Lower leg skin (tissue), 4 donors: Measurements from ENCODE around the gene PDLIM3. TPM values are rescaled to one million over a fixed set of nuclear protein-coding genes. Genes with fewer than 3 reads are reported as not detected.

Experiments
- DNase-seq, 2 donors: peaks; one replicate each; pipeline ENCODE4 v3.0.0-alpha.2; 2019; ENCODE audit warnings: low spot score in 2 of 2
- H3K4me3 ChIP-seq: fragments of 200-600 bp; sonication (generic); 2 replicates; pipeline ENCODE4 v1.5.1; 2017; ENCODE audit warnings: mild to moderate bottlenecking, low read depth; ENCODE audit not compliant: poor library complexity, severe bottlenecking
- POLR2A ChIP-seq, 2 donors: fragments of 450-650 bp; IDR thresholded peaks; one replicate each; pipeline ENCODE4 v1.6.1; 2016 to 2017; ENCODE audit warnings: antibody characterized with exemption in 2 of 2, mild to moderate bottlenecking in 1 of 2, moderate library complexity in 1 of 2
- WGBS, 2 donors: methylation state at CpG; one replicate each; pipeline ENCODE4 v1.1.5; 2018; 5-methylcytosine and 5-hydroxymethylcytosine counted together
- intact Hi-C: fragments of 100-400 bp; cut with DNase I; formaldehyde crosslinking; loops from one replicate; pipeline ENCODE4 v1.15.0; 2023; ENCODE audit warnings: low total_unique reads
- total RNA-seq, 4 donors: library from RNA; depleted of rRNA; stranded (reverse); fragments of >200 nt; gene quantifications; one replicate each; pipeline ENCODE4 v1.1.0, GENCODE V29; 2016
- TF ChIP-seq, protein P1 (sequence below), 3 donors: fragments of 450-650 bp; IDR thresholded peaks; one replicate each; pipeline ENCODE4 v1.5.1; 2016; ENCODE audit warnings: antibody characterized with exemption in 3 of 3, mild to moderate bottlenecking in 3 of 3, moderate library complexity in 2 of 3

Gene PDLIM3
- total RNA-seq, 4 donors from 2014 or later, result 10.7 to 25.2 (median 21.2) TPM

GRCh38 chr4:185576962-185577950 lies 41.9 kb upstream of the PDLIM3 start:
- 86 to 89% methylated on average over 8 of the region's 8 CpGs for WGBS, 2 donors
- no peak for DNase-seq
- H3K4me3 ChIP-seq, result no peak overlapping the region
- TF ChIP-seq POLR2A (IDR thresholded peaks at IDR 0.05), result no peak
- TF ChIP-seq, protein P1, sequence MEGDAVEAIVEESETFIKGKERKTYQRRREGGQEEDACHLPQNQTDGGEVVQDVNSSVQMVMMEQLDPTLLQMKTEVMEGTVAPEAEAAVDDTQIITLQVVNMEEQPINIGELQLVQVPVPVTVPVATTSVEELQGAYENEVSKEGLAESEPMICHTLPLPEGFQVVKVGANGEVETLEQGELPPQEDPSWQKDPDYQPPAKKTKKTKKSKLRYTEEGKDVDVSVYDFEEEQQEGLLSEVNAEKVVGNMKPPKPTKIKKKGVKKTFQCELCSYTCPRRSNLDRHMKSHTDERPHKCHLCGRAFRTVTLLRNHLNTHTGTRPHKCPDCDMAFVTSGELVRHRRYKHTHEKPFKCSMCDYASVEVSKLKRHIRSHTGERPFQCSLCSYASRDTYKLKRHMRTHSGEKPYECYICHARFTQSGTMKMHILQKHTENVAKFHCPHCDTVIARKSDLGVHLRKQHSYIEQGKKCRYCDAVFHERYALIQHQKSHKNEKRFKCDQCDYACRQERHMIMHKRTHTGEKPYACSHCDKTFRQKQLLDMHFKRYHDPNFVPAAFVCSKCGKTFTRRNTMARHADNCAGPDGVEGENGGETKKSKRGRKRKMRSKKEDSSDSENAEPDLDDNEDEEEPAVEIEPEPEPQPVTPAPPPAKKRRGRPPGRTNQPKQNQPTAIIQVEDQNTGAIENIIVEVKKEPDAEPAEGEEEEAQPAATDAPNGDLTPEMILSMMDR (IDR thresholded peaks at IDR 0.05), result no peak
- intact Hi-C loops, result no loop called here

GRCh38 chr4:185576314-185576961 lies 41.1 kb upstream of the PDLIM3 start:
- DNase-seq, result no peak
- no peak for TF ChIP-seq POLR2A (IDR thresholded peaks at IDR 0.05)
- TF ChIP-seq, protein P1 (IDR thresholded peaks at IDR 0.05), result no peak
- intact Hi-C loops, result no loop called here
- no peak overlapping the region for H3K4me3 ChIP-seq
- WGBS, 2 donors, result 85 to 86% methylated on average over 9 of the region's 9 CpGs

DNA sequence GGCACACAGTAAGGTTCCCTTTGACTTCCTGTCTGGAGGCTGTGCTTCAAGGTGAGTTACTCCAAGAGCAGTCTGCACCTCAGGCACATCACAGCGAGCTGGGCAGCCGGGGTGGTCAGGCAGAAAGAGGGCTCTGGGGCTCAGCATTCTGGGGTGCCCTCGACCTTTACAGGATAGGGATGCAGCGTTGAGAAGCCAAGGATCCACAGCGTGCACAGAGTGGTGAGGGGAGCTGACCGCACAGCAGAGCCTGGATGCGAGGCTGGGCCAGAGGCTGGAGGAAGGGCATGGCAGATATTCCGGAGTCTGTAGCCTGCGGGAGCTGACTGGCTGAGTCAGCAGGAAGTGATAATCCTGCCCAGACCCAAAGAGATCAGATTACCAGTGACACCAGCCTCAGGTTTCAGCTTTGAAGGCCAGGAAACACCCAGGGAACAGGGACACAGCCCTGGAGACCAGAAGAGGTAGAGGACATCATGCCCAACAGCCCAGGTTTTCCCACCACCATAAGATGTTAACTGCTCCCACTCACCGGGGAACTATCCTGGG lies 38.4 kb upstream of the PDLIM3 start:
- intact Hi-C loops, result no loop called here
- no peak for DNase-seq
- 58 to 61% methylated on average over 10 of the region's 10 CpGs for WGBS, 2 donors
- H3K4me3 ChIP-seq, result no peak overlapping the region
- no peak for TF ChIP-seq POLR2A (IDR thresholded peaks at IDR 0.05)
- TF ChIP-seq, protein P1 (IDR thresholded peaks at IDR 0.05), result no peak

DNA sequence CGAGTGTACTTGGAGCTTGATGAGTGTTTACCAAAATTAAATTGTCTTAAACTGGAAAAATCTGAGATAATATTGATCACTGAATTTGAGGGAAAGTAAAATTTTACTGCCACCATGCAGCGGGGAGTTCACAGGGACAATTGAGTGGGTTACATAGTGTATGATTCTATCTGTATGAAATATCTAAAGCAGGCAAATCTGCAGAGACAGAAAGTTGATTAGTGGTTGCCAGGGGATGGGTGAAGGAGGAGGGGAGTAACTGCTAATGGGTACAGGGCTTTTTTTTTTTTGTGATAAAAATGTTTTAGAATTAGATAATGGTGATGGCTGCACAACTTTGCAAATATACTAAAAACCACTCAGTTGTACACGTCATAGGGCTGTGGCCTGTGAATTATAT lies 35.4 kb upstream of the PDLIM3 start:
- intact Hi-C loops, result no loop called here
- no peak for TF ChIP-seq POLR2A (IDR thresholded peaks at IDR 0.05)
- TF ChIP-seq, protein P1 (IDR thresholded peaks at IDR 0.05), result no peak
- no peak for DNase-seq
- no peak overlapping the region for H3K4me3 ChIP-seq
- 92 to 95% methylated on average over 3 of the region's 3 CpGs for WGBS, 2 donors

DNA sequence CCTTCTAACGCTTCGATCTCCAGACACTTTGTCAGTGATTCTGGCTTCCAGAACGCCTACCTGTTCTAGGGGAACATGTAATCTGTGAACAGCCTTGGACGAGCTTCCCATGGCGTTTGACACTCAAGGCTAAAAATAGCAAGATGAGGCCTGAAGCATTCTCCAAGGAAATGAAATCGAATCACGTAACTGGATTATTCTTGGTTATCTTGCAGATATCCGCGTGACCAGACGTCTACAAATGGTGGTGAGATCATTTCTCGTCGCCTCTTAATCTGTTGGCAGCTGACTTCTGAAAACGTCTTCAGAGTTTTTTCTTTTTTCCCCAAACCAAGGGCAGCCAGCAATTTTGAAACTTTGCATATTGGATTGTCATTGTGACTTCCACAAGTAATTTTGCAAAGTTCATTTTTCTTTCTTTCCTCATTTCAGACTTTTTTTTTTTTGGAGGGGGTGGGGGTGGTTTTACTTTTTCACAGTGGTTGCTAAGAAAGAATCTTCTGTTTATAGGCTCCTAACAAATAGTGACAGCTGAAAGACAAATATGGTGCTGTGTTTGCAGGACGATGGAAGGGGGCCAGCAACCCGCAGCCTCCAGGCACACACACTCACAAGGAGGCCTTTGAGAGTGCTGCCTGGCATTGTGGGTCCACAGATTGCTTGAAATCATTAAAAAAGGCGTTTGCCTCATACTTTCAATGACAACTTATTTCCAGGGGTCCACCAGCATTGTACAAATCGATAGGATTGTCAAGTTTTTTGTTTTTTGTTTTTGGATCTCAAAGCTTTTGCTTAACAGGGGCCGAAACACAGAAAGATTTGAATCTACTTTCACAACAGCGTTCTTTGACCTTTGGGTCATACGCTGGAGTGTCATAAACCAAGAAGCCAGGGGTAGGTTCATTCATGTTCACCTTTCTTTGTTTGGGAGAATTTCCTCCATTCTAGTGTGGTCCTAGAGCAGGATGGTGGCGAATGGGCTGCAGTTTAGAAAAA lies 32.4 kb upstream of the PDLIM3 start:
- WGBS, 2 donors, result 36 to 42% methylated on average over 21 of the region's 21 CpGs
- TF ChIP-seq, protein P1 (IDR thresholded peaks at IDR 0.05), result no peak
- no peak for TF ChIP-seq POLR2A (IDR thresholded peaks at IDR 0.05)
- DNase-seq, result peak in 1 of 2 donors; percentile 84
- intact Hi-C loops, result no loop called here
- H3K4me3 ChIP-seq, result no peak overlapping the region
